Activated naive CD4-positive, alpha-beta T cell treated with anti-CD3 and anti-CD28 coated beads, Interleukin-2, amount 50 U/mL, for 16 hours (primary cell): ENCODE data around the gene SCN2A.

Experiments used
- DNase-seq: peaks from one replicate; pipeline ENCODE4 v3.0.0-alpha.2; 2020

SCN2A gene

GRCh38 chr2:165427686-165428085 is 188.5 kb downstream of the SCN2A start:
- DNase-seq = no peak

- no peak for DNase-seq
These were observed 189.7 kb downstream of the SCN2A start for GRCh38 chr2:165428926-165429325.

- DNase-seq = no peak
These were observed 191.8 kb downstream of the SCN2A start for GRCh38 chr2:165431014-165431413.

GRCh38 chr2:165432234-165432966 is 193.2 kb downstream of the SCN2A start:
- no peak for DNase-seq

- no peak for DNase-seq
These were observed 195.8 kb downstream of the SCN2A start for GRCh38 chr2:165434865-165435496.

- DNase-seq = no peak
These were observed 196.4 kb downstream of the SCN2A start for GRCh38 chr2:165435611-165436010.

- DNase-seq = no peak
These were observed 197.3 kb downstream of the SCN2A start for GRCh38 chr2:165436559-165436958.

- DNase-seq = no peak
These were observed 201.2 kb downstream of the SCN2A start for GRCh38 chr2:165440367-165440766.
